Activated naive CD4-positive, alpha-beta T cell treated with anti-CD3 and anti-CD28 coated beads for 36 hours (primary cell): Measurements from ENCODE around the gene NPPC. TPM values are rescaled to one million over a fixed set of nuclear protein-coding genes. Genes with fewer than 3 reads are reported as not detected.
"Not testable (repeated sequence)": the region's sequence is repeated elsewhere in the genome, so short reads cannot be mapped to it uniquely, and the experiment has no call there.

ENCODE experiments used
- CTCF ChIA-PET: fragments of 350-600 bp; sonication (Branson Sonifier 250); formaldehyde crosslinking; loops from one replicate; lab custom pipeline; 2021; ENCODE audit warnings: antibody characterized with exemption; lab: Charles Lee
- DNase-seq: peaks from one replicate; pipeline ENCODE4 v3.0.0-alpha.2; 2020
- H3K27ac Mint-ChIP-seq: one replicate; pipeline ENCODE4 v1.8.0; 2021; ENCODE audit warnings: mild to moderate bottlenecking, mixed read lengths
- H3K27me3 Mint-ChIP-seq: one replicate; pipeline ENCODE4 v1.8.0; 2021; ENCODE audit warnings: low read depth, mixed read lengths
- H3K36me3 Mint-ChIP-seq: one replicate; pipeline ENCODE4 v1.8.0; 2021; ENCODE audit warnings: low read depth, mixed read lengths
- H3K4me1 Mint-ChIP-seq: one replicate; pipeline ENCODE4 v1.8.0; 2021; ENCODE audit warnings: low read depth, mixed read lengths
- H3K4me3 Mint-ChIP-seq: one replicate; pipeline ENCODE4 v1.8.0; 2021; ENCODE audit warnings: mild to moderate bottlenecking, moderate library complexity, mixed read lengths
- H3K9me3 Mint-ChIP-seq: one replicate; pipeline ENCODE4 v1.8.0; 2021; ENCODE audit warnings: mixed read lengths
- intact Hi-C: fragments of 100-400 bp; cut with micrococcal nuclease; formaldehyde crosslinking; loops from one replicate; pipeline ENCODE4 v1.15.1; 2023
- total RNA-seq, 2 experiments: library from RNA; stranded (reverse); gene quantifications; one replicate each; pipeline ENCODE4 v1.2.3, GENCODE V29; 2021

Gene NPPC
- total RNA-seq, 2 experiments from 2014 or later: 0.57 to 1.2 TPM

- Mint-ChIP-seq H3K9me3 (no peaks in the 10 kb centered on the region), H3K4me1 (no peaks in the 10 kb centered on the region), H3K27ac (no peak overlapping the region), H3K4me3 (no peak overlapping the region), H3K36me3 (no peaks in the 10 kb centered on the region), H3K27me3 (peaks cover 2% of the 10 kb centered on the region)
- CTCF ChIA-PET: interaction anchor here (0.6 to 1.3 kb wide), 4 partner anchors 9 to 631 kb away, joined by 3 to 6 read pairs (median 3); partner anchors contain the start of gene NPPC
- intact Hi-C loops: no loop called here
- no peak for DNase-seq
Observed at GRCh38 chr2:231917280-231918066, 8.7 kb downstream of the NPPC start.

GRCh38 chr2:231914077-231914690, 12.0 kb downstream of the NPPC start:
- intact Hi-C loops: no loop called here
- Mint-ChIP-seq H3K27me3 (no peaks in the 10 kb centered on the region), H3K36me3 (no peaks in the 10 kb centered on the region), H3K4me1 (peaks cover 11% of the 10 kb centered on the region), H3K4me3 (no peak overlapping the region), H3K27ac (no peak overlapping the region), H3K9me3 (no peaks in the 10 kb centered on the region)
- CTCF ChIA-PET: interaction anchor here (1.2 kb wide), 1 partner anchor 9 kb away, joined by 4 read pairs; no protein-coding TSS in a partner anchor
- DNase-seq: no peak

- H3K27ac Mint-ChIP-seq: no peak overlapping the region
- no peaks in the 10 kb centered on the region for H3K36me3 Mint-ChIP-seq
- H3K9me3 Mint-ChIP-seq: no peaks in the 10 kb centered on the region
- H3K4me1 Mint-ChIP-seq: peaks cover 11% of the 10 kb centered on the region
- no peak for DNase-seq
- intact Hi-C loops: no loop called here
- CTCF ChIA-PET: interaction anchor here (0.7 to 1.4 kb wide), 4 partner anchors 9 to 338 kb away, joined by 3 to 5 read pairs (median 4); no protein-coding TSS in a partner anchor
- no peak overlapping the region for H3K4me3 Mint-ChIP-seq
- H3K27me3 Mint-ChIP-seq: no peaks in the 10 kb centered on the region
Observed at GRCh38 chr2:231911381-231911780, 14.8 kb downstream of the NPPC start.

GRCh38 chr2:231910771-231911170, 15.4 kb downstream of the NPPC start:
- H3K27ac Mint-ChIP-seq: no peak overlapping the region
- H3K9me3 Mint-ChIP-seq: no peaks in the 10 kb centered on the region
- CTCF ChIA-PET: interaction anchor here (0.9 to 1.4 kb wide), 5 partner anchors 8 to 440 kb away, joined by 3 to 5 read pairs (median 3); no protein-coding TSS in a partner anchor
- DNase-seq: no peak
- H3K4me3 Mint-ChIP-seq: no peak overlapping the region
- no peaks in the 10 kb centered on the region for H3K27me3 Mint-ChIP-seq
- no peaks in the 10 kb centered on the region for H3K36me3 Mint-ChIP-seq
- intact Hi-C loops: no loop called here
- H3K4me1 Mint-ChIP-seq: peaks cover 11% of the 10 kb centered on the region

GRCh38 chr2:231910161-231910560, 16.0 kb downstream of the NPPC start:
- H3K27ac Mint-ChIP-seq, DNase-seq, H3K9me3 Mint-ChIP-seq, H3K36me3 Mint-ChIP-seq, intact Hi-C loops, H3K27me3 Mint-ChIP-seq, H3K4me3 Mint-ChIP-seq: not testable (repeated sequence)
- peaks cover 11% of the 10 kb centered on the region for H3K4me1 Mint-ChIP-seq
- CTCF ChIA-PET: interaction anchor here (1.0 to 1.2 kb wide), 3 partner anchors 9 to 441 kb away, joined by 3 to 5 read pairs (median 4); no protein-coding TSS in a partner anchor

- H3K4me3 Mint-ChIP-seq: no peak overlapping the region
- H3K36me3 Mint-ChIP-seq: no peaks in the 10 kb centered on the region
- peaks cover 11% of the 10 kb centered on the region for H3K4me1 Mint-ChIP-seq
- H3K9me3 Mint-ChIP-seq: no peaks in the 10 kb centered on the region
- H3K27me3 Mint-ChIP-seq: no peaks in the 10 kb centered on the region
- CTCF ChIA-PET: interaction anchor here (0.8 to 1.2 kb wide), 3 partner anchors 11 to 482 kb away, joined by 3 to 5 read pairs (median 5); no protein-coding TSS in a partner anchor
- no peak overlapping the region for H3K27ac Mint-ChIP-seq
- no peak for DNase-seq
- intact Hi-C loops: no loop called here
Observed at GRCh38 chr2:231909631-231910030, 16.6 kb downstream of the NPPC start.

GRCh38 chr2:231908584-231908983, 17.6 kb downstream of the NPPC start:
- Mint-ChIP-seq H3K9me3 (no peaks in the 10 kb centered on the region), H3K4me3 (no peak overlapping the region), H3K4me1 (peaks cover 11% of the 10 kb centered on the region), H3K27me3 (no peaks in the 10 kb centered on the region), H3K27ac (no peak overlapping the region), H3K36me3 (no peaks in the 10 kb centered on the region)
- CTCF ChIA-PET: interaction anchor here (0.9 to 3.8 kb wide), 4 partner anchors 15 to 531 kb away, joined by 3 to 14 read pairs (median 7); no protein-coding TSS in a partner anchor
- intact Hi-C loops: no loop called here
- DNase-seq: no peak

GRCh38 chr2:231907765-231908164, 18.4 kb downstream of the NPPC start:
- Mint-ChIP-seq H3K27ac (no peak overlapping the region), H3K4me3 (no peak overlapping the region), H3K9me3 (no peaks in the 10 kb centered on the region), H3K27me3 (no peaks in the 10 kb centered on the region), H3K4me1 (peaks cover 11% of the 10 kb centered on the region), H3K36me3 (no peaks in the 10 kb centered on the region)
- DNase-seq: no peak
- intact Hi-C loops: no loop called here
- CTCF ChIA-PET: interaction anchor here (0.6 to 3.8 kb wide), 13 partner anchors 10 to 532 kb away, joined by 3 to 15 read pairs (median 3); partner anchors contain the start of gene NPPC

GRCh38 chr2:231905026-231905425, 21.2 kb downstream of the NPPC start:
- Mint-ChIP-seq H3K36me3 (no peaks in the 10 kb centered on the region), H3K9me3 (no peaks in the 10 kb centered on the region), H3K4me1 (peaks cover 6% of the 10 kb centered on the region), H3K27ac (no peak overlapping the region), H3K4me3 (no peak overlapping the region), H3K27me3 (no peaks in the 10 kb centered on the region)
- intact Hi-C loops: no loop called here
- CTCF ChIA-PET: interaction anchor here (1.0 to 3.8 kb wide), 4 partner anchors 19 to 536 kb away, joined by 3 to 15 read pairs (median 9); no protein-coding TSS in a partner anchor
- DNase-seq: no peak

GRCh38 chr2:231904161-231904611, 22.0 kb downstream of the NPPC start:
- Mint-ChIP-seq H3K27ac (no peak overlapping the region), H3K27me3 (no peaks in the 10 kb centered on the region), H3K4me1 (no peaks in the 10 kb centered on the region), H3K4me3 (no peak overlapping the region), H3K36me3 (no peaks in the 10 kb centered on the region), H3K9me3 (no peaks in the 10 kb centered on the region)
- CTCF ChIA-PET: no interaction called here
- no peak for DNase-seq
- intact Hi-C loops: no loop called here

- no peaks in the 10 kb centered on the region for H3K9me3 Mint-ChIP-seq
- no peaks in the 10 kb centered on the region for H3K36me3 Mint-ChIP-seq
- CTCF ChIA-PET: interaction anchor here (0.6 to 3.0 kb wide), 9 partner anchors 8 to 539 kb away, joined by 3 to 15 read pairs (median 3); no protein-coding TSS in a partner anchor
- no peak overlapping the region for H3K27ac Mint-ChIP-seq
- H3K4me3 Mint-ChIP-seq: no peak overlapping the region
- no peaks in the 10 kb centered on the region for H3K27me3 Mint-ChIP-seq
- intact Hi-C loops: no loop called here
- no peaks in the 10 kb centered on the region for H3K4me1 Mint-ChIP-seq
- no peak for DNase-seq
Observed at GRCh38 chr2:231902598-231902997, 23.6 kb downstream of the NPPC start.

- Mint-ChIP-seq H3K4me3 (no peak overlapping the region), H3K4me1 (no peaks in the 10 kb centered on the region), H3K27ac (no peak overlapping the region), H3K9me3 (no peaks in the 10 kb centered on the region), H3K36me3 (no peaks in the 10 kb centered on the region), H3K27me3 (no peaks in the 10 kb centered on the region)
- intact Hi-C loops: no loop called here
- DNase-seq: no peak
- CTCF ChIA-PET: interaction anchor here (0.5 to 3.0 kb wide), 32 partner anchors 9 to 620 kb away, joined by 3 to 15 read pairs (median 4); no protein-coding TSS in a partner anchor
Observed at GRCh38 chr2:231900972-231901371, 25.2 kb downstream of the NPPC start.
